Activated CD8-positive, alpha-beta T cell treated with anti-CD3 and anti-CD28 coated beads for 36 hours (primary cell): ENCODE data around the gene RANBP1. TPM values are rescaled to one million over a fixed set of nuclear protein-coding genes. Genes with fewer than 3 reads are reported as not detected.

Source experiments
- ATAC-seq: fragments of 200-7000 bp; cut with Tn5 transposase; one replicate; pipeline ENCODE4 v1.10.0; 2021; ENCODE audit warnings: mild to moderate bottlenecking, moderate library complexity
- CTCF ChIA-PET: fragments of 350-600 bp; sonication (Branson Sonifier 250); formaldehyde crosslinking; loops from one replicate; lab custom pipeline; 2021; ENCODE audit warnings: antibody characterized with exemption; lab: Charles Lee
- POLR2A ChIA-PET: fragments of 350-600 bp; sonication (Branson Sonifier 250); formaldehyde crosslinking; loops from one replicate; lab custom pipeline; 2021; ENCODE audit warnings: antibody characterized with exemption; lab: Charles Lee
- DNase-seq: peaks from one replicate; pipeline ENCODE4 v3.0.0-alpha.2; 2020
- H3K27ac Mint-ChIP-seq: one replicate; pipeline ENCODE4 v1.8.0; 2021; ENCODE audit warnings: mild to moderate bottlenecking, mixed read lengths
- H3K27me3 Mint-ChIP-seq: one replicate; pipeline ENCODE4 v1.8.0; 2021; ENCODE audit warnings: mixed read lengths
- H3K36me3 Mint-ChIP-seq: one replicate; pipeline ENCODE4 v1.8.0; 2021; ENCODE audit warnings: low read depth, mixed read lengths
- H3K4me1 Mint-ChIP-seq: one replicate; pipeline ENCODE4 v1.8.0; 2021; ENCODE audit warnings: low read depth, mixed read lengths
- H3K4me3 Mint-ChIP-seq: one replicate; pipeline ENCODE4 v1.8.0; 2021; ENCODE audit warnings: mild to moderate bottlenecking, moderate library complexity, mixed read lengths
- H3K9me3 Mint-ChIP-seq: one replicate; pipeline ENCODE4 v1.8.0; 2021; ENCODE audit warnings: mixed read lengths
- intact Hi-C: fragments of 100-400 bp; cut with micrococcal nuclease; formaldehyde crosslinking; loops from one replicate; pipeline ENCODE4 v1.10.0; 2022
- total RNA-seq, 2 experiments: library from RNA; stranded (reverse); gene quantifications; one replicate each; pipeline ENCODE4 v1.2.3, GENCODE V29; 2021
- TF ChIP-seq, protein P1 (sequence below): fragments of 200-600 bp; IDR thresholded peaks from one replicate; pipeline ENCODE4 v1.8.0; 2022; ENCODE audit warnings: antibody characterized with exemption, mild to moderate bottlenecking

Gene RANBP1
- total RNA-seq, 2 experiments from 2014 or later, result 411 to 412 TPM

DNA sequence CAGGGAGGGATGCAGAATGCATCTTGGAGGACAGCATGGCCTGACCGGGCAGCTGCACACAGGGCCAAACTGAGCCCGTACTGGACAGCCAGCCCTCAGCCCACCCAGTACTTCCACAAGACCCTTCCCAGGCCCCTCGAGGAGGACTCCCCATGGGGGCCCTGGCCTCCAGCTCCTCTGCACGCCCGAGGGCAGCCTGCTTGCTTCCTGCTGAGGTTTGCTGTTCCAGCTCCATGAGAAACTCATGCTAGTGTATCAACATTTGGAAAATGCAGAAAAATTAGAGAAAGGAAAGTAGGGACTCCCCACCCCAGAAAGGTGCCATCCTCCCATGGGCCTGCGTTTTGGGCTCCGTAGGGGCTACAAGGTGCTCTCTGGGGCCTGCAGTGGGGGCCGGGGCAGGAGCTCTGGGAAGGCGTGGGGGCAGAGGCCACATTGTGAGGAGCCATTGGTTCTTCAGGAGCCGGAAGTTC, 56.3 kb downstream of the RANBP1 start:
- H3K36me3 Mint-ChIP-seq, result no peaks in the 10 kb centered on the region
- no peak for DNase-seq
- no peaks in the 10 kb centered on the region for H3K9me3 Mint-ChIP-seq
- H3K4me3 Mint-ChIP-seq, result no peak overlapping the region
- no peaks in the 10 kb centered on the region for H3K4me1 Mint-ChIP-seq
- intact Hi-C loops, result no loop called here
- POLR2A ChIA-PET, result no interaction called here
- no peak for ATAC-seq
- TF ChIP-seq, protein P1, sequence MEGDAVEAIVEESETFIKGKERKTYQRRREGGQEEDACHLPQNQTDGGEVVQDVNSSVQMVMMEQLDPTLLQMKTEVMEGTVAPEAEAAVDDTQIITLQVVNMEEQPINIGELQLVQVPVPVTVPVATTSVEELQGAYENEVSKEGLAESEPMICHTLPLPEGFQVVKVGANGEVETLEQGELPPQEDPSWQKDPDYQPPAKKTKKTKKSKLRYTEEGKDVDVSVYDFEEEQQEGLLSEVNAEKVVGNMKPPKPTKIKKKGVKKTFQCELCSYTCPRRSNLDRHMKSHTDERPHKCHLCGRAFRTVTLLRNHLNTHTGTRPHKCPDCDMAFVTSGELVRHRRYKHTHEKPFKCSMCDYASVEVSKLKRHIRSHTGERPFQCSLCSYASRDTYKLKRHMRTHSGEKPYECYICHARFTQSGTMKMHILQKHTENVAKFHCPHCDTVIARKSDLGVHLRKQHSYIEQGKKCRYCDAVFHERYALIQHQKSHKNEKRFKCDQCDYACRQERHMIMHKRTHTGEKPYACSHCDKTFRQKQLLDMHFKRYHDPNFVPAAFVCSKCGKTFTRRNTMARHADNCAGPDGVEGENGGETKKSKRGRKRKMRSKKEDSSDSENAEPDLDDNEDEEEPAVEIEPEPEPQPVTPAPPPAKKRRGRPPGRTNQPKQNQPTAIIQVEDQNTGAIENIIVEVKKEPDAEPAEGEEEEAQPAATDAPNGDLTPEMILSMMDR, result no peak
- H3K27me3 Mint-ChIP-seq, result no peaks in the 10 kb centered on the region
- no peak overlapping the region for H3K27ac Mint-ChIP-seq
- CTCF ChIA-PET, result no interaction called here

DNA sequence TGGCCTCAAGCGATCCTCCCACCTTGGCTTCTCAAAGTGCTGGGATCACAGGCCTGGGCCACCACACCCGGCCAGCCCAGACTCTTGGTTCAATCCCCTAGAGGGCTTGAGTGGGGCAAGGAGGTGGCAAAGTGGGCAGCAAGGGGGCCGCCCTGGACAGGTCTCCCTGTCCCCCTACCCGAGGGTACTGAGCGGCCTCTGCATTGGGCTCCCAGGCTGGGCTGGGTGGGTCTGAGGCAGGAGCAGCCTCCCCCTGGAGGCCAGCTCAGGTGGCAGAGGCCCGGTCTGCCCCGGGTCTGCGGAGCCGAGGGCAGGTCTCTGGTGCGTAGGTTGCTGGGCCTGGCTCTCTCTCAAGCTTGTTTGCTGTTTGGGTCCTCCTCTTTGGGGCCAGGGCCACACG, 57.3 kb downstream of the RANBP1 start:
- intact Hi-C loops, result no loop called here
- POLR2A ChIA-PET, result no interaction called here
- TF ChIP-seq, protein P1, result no peak
- Mint-ChIP-seq H3K4me3 (no peak overlapping the region), H3K9me3 (no peaks in the 10 kb centered on the region), H3K27me3 (no peaks in the 10 kb centered on the region), H3K36me3 (no peaks in the 10 kb centered on the region), H3K4me1 (no peaks in the 10 kb centered on the region), H3K27ac (no peak overlapping the region)
- no peak for ATAC-seq
- CTCF ChIA-PET, result no interaction called here
- DNase-seq, result no peak

DNA sequence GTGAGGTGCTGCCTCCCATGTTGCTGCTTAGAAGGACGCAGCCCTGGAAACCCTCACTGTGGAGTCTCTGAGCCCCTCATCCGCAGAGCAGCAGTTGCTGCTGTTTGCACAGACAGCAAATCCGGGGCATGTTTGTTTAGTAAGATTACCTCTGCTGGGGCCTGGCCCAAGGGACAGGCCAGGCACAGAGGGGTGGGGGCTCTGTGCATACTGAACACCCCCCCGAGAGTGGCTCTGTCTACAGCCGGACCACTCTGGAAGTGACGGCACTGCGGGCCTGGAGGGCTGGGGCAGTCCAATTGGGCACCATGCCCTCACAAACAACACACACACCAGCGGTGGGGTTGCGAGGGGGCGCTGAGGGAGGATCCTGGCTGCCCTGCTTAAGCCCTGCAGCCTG, 57.9 kb downstream of the RANBP1 start:
- ATAC-seq (no peak), DNase-seq (no peak)
- Mint-ChIP-seq H3K27ac (no peak overlapping the region), H3K9me3 (no peaks in the 10 kb centered on the region), H3K4me3 (no peak overlapping the region), H3K27me3 (no peaks in the 10 kb centered on the region), H3K4me1 (no peaks in the 10 kb centered on the region), H3K36me3 (no peaks in the 10 kb centered on the region)
- TF ChIP-seq, protein P1, result no peak
- POLR2A ChIA-PET, result no interaction called here
- CTCF ChIA-PET, result no interaction called here
- intact Hi-C loops, result no loop called here

DNA sequence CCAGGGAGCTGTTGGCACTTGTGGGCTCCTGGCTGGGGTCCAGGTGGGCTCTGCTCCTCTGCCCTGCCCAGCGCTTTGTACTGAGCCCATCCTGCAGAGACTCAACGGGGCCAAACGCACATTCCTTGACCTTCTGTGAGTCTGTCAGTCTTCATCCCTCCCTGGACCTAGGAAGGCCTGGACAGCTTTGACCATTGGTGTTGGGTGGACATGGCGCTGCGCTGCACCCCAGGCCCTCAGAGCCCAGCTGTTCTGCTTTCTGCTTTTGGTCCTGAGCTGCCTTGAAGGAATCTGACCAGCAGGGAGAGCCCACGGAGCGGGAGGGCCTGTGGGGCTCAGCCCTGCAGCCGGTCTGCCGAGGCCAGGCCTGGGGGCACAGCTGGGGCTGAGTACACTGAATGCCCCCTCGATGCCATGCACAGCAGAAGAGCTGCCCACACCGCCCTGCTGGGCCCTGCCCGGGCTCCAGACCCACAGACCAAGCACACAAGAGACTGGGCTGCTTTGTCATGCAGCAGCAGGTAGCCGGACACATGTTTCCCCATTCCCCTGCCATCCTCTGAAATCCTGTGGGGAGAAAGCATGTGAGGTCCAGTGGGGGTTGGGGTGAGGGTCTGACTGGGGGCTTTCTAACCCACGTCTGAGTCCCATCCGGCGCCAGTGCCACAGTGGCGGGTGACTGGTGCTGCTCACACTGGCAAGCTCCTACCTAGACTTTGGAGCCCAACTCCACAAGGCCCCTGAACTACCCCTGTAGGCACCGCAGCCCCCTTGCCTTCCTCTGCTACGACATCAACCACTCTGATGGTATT, 59.1 kb downstream of the RANBP1 start:
- Mint-ChIP-seq H3K4me1 (no peaks in the 10 kb centered on the region), H3K4me3 (no peak overlapping the region), H3K36me3 (no peaks in the 10 kb centered on the region), H3K9me3 (no peaks in the 10 kb centered on the region), H3K27ac (no peak overlapping the region), H3K27me3 (no peaks in the 10 kb centered on the region)
- no peak for DNase-seq
- no peak for ATAC-seq
- ChIA-PET CTCF (interaction anchor here (0.5 to 1.5 kb wide), 2 partner anchors 84 to 718 kb away, joined by 3 read pairs; no protein-coding TSS in a partner anchor), POLR2A (no interaction called here)
- intact Hi-C loops, result no loop called here
- TF ChIP-seq, protein P1, result no peak

DNA sequence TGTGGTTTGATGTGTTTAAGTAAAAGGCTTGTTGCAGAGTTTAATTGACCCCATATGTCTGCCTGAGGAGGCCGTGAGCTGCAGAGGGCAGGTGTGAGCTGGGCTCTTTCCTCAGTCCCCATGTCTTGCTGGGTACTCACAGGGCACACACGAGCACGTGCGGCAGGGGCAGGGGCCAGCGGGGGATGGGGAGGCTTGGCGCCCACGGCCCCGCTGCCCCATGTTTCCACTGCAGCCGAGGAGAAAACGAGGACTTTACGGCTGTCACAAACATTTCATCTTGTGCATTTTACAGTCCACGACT, 59.6 kb downstream of the RANBP1 start:
- Mint-ChIP-seq H3K36me3 (no peaks in the 10 kb centered on the region), H3K27me3 (no peaks in the 10 kb centered on the region), H3K27ac (no peak overlapping the region), H3K9me3 (no peaks in the 10 kb centered on the region), H3K4me1 (no peaks in the 10 kb centered on the region), H3K4me3 (no peak overlapping the region)
- intact Hi-C loops, result no loop called here
- TF ChIP-seq, protein P1, result no peak
- ChIA-PET POLR2A (no interaction called here), CTCF (interaction anchor here (1.5 kb wide), 1 partner anchor 83 kb away, joined by 3 read pairs; no protein-coding TSS in a partner anchor)
- ATAC-seq (no peak), DNase-seq (no peak)
